Right cardiac atrium (tissue), 5 donors: ENCODE measurements around the gene CACTIN. TPM values are rescaled to one million over a fixed set of nuclear protein-coding genes. Genes with fewer than 3 reads are reported as not detected.

Experiments
- ATAC-seq, 2 donors: fragments of 200-7000 bp; cut with Tn5 transposase; one replicate each; pipeline versions ENCODE4 v1.8.0 to v1.9.1; 2020; ENCODE audit warnings: moderate library complexity in 2 of 2, mild to moderate bottlenecking in 1 of 2
- DNase-seq, 3 donors: peaks; one replicate each; pipeline ENCODE4 v3.0.0-alpha.2; 2020
- H3K27ac ChIP-seq: one replicate; pipeline ENCODE4 v1.5.1; 2013; ENCODE audit warnings: mild to moderate bottlenecking, low read length, control low read depth, moderate library complexity
- H3K27me3 ChIP-seq: one replicate; pipeline ENCODE4 v1.6.1; 2013; ENCODE audit not compliant: control insufficient read depth, insufficient read depth
- H3K4me1 ChIP-seq: one replicate; pipeline ENCODE4 v1.6.1; 2013; ENCODE audit warnings: low read length; ENCODE audit not compliant: control insufficient read depth, insufficient read depth
- H3K4me3 ChIP-seq: one replicate; pipeline ENCODE4 v1.5.1; 2013; ENCODE audit warnings: low read length, control low read depth
- H3K9me3 ChIP-seq: one replicate; pipeline ENCODE4 v1.6.1; 2013; ENCODE audit warnings: low read length; ENCODE audit not compliant: control insufficient read depth
- WGBS: extraction: QIAGEN DNeasy Blood & Tissue Kit; methylation state at CpG from one replicate; pipeline ENCODE4 v1.1.7; 2013; 5-methylcytosine and 5-hydroxymethylcytosine counted together
- intact Hi-C, 4 donors: fragments of 100-400 bp; cut with DNase I; formaldehyde crosslinking; loops; one replicate each; pipeline versions ENCODE4 v1.11.0 to v1.14.0; 2022 to 2023
- polyA plus RNA-seq: library from polyadenylated mRNA; stranded (reverse); fragments of 200-250 nt; gene quantifications from one replicate; pipeline ENCODE4 v1.2.3, GENCODE V29; 2013
- total RNA-seq, 4 donors: library from RNA; stranded (reverse); fragmentation: NEBNext Ultra II Directional; extraction: Animal tissue kit (Norgen Biotek cat#: 25700); gene quantifications; one replicate each; pipeline ENCODE4 v1.2.1, GENCODE V29; 2021
- donor health status: healthy with polysubstance abuse.
- donor health status: DM: no; HTN: yes; CAD: no.
- donor health status: DM: no; HTN: no; CAD: no.
- donor health status: DM: no; HTN: yes; CAD: no; lungs with severe emphysema.
- donor health status: DM: yes; HTN: yes; CAD: no.

Gene CACTIN
- total and polyA plus RNA-seq, 5 donors = 13.5 to 17.8 (median 14.4) TPM

GRCh38 chr19:3644351-3645066 lies 17.9 kb upstream of the CACTIN start:
- peak in 2 of 3 donors; percentile 64 to 81 for DNase-seq
- Histone ChIP-seq H3K4me3 (no peak overlapping the region), H3K27ac (no peak overlapping the region), H3K9me3 (no peaks in the 10 kb centered on the region), H3K4me1 (no peaks in the 10 kb centered on the region), H3K27me3 (no peaks in the 10 kb centered on the region)
- WGBS = 70% methylated on average over 19 of the region's 19 CpGs
- intact Hi-C loops = no loop called here
- ATAC-seq = peak; percentile 52 to 56

- DNase-seq (no peak), ATAC-seq (peak in 1 of 2 donors; percentile 2)
- H3K9me3 ChIP-seq = no peaks in the 10 kb centered on the region
- intact Hi-C loops = no loop called here
- H3K27ac ChIP-seq = no peak overlapping the region
- WGBS = 89% methylated on average over 28 of the region's 28 CpGs
- no peaks in the 10 kb centered on the region for H3K27me3 ChIP-seq
- no peak overlapping the region for H3K4me3 ChIP-seq
- H3K4me1 ChIP-seq = no peaks in the 10 kb centered on the region
These were observed 17.2 kb upstream of the CACTIN start for GRCh38 chr19:3643674-3644313.

- no peak overlapping the region for H3K4me3 ChIP-seq
- no peak overlapping the region for H3K27ac ChIP-seq
- no peaks in the 10 kb centered on the region for H3K9me3 ChIP-seq
- no peaks in the 10 kb centered on the region for H3K4me1 ChIP-seq
- 83% methylated on average over 36 of the region's 36 CpGs for WGBS
- ATAC-seq = peak in 1 of 2 donors; percentile 30
- no peaks in the 10 kb centered on the region for H3K27me3 ChIP-seq
- DNase-seq = no peak
- intact Hi-C loops = no loop called here
These were observed 16.5 kb upstream of the CACTIN start for GRCh38 chr19:3642987-3643673.

GRCh38 chr19:3642296-3642695 lies 15.7 kb upstream of the CACTIN start:
- WGBS = 91% methylated on average over 17 of the region's 17 CpGs
- ATAC-seq (no peak), DNase-seq (no peak)
- Histone ChIP-seq H3K4me3 (no peak overlapping the region), H3K4me1 (no peaks in the 10 kb centered on the region), H3K27me3 (no peaks in the 10 kb centered on the region), H3K27ac (no peak overlapping the region), H3K9me3 (no peaks in the 10 kb centered on the region)
- intact Hi-C loops = no loop called here

- 95% methylated on average over 28 of the region's 28 CpGs for WGBS
- peak in 1 of 3 donors; percentile 55 for DNase-seq
- no peak for ATAC-seq
- Histone ChIP-seq H3K4me1 (no peaks in the 10 kb centered on the region), H3K27me3 (no peaks in the 10 kb centered on the region), H3K9me3 (no peaks in the 10 kb centered on the region), H3K27ac (no peak overlapping the region), H3K4me3 (no peak overlapping the region)
- intact Hi-C loops = no loop called here
These were observed 15.1 kb upstream of the CACTIN start for GRCh38 chr19:3641515-3642269.

- 96% methylated on average over 13 of the region's 13 CpGs for WGBS
- no peaks in the 10 kb centered on the region for H3K27me3 ChIP-seq
- intact Hi-C loops = no loop called here
- H3K9me3 ChIP-seq = no peaks in the 10 kb centered on the region
- H3K4me1 ChIP-seq = no peaks in the 10 kb centered on the region
- no peak overlapping the region for H3K4me3 ChIP-seq
- DNase-seq (no peak), ATAC-seq (no peak)
- no peak overlapping the region for H3K27ac ChIP-seq
These were observed 12.9 kb upstream of the CACTIN start for GRCh38 chr19:3639479-3639878.

GRCh38 chr19:3638208-3639193 lies 11.9 kb upstream of the CACTIN start:
- H3K27ac ChIP-seq = no peak overlapping the region
- no peak overlapping the region for H3K4me3 ChIP-seq
- DNase-seq (no peak), ATAC-seq (no peak)
- no peaks in the 10 kb centered on the region for H3K27me3 ChIP-seq
- no peaks in the 10 kb centered on the region for H3K9me3 ChIP-seq
- intact Hi-C loops = no loop called here
- no peaks in the 10 kb centered on the region for H3K4me1 ChIP-seq
- 91% methylated on average over 55 of the region's 55 CpGs for WGBS

GRCh38 chr19:3637621-3638020 lies 11.0 kb upstream of the CACTIN start:
- intact Hi-C loops = no loop called here
- 92% methylated on average over 23 of the region's 23 CpGs for WGBS
- ATAC-seq = no peak
- Histone ChIP-seq H3K4me1 (no peaks in the 10 kb centered on the region), H3K27me3 (no peaks in the 10 kb centered on the region), H3K27ac (no peak overlapping the region), H3K9me3 (no peaks in the 10 kb centered on the region), H3K4me3 (no peak overlapping the region)
- DNase-seq = peak in 1 of 3 donors; percentile 50

- Histone ChIP-seq H3K4me1 (no peaks in the 10 kb centered on the region), H3K27me3 (no peaks in the 10 kb centered on the region), H3K27ac (no peak overlapping the region), H3K9me3 (no peaks in the 10 kb centered on the region), H3K4me3 (no peak overlapping the region)
- DNase-seq (peak in 1 of 3 donors; percentile 62), ATAC-seq (no peak)
- intact Hi-C loops = no loop called here
- WGBS = 94% methylated on average over 20 of the region's 20 CpGs
These were observed 10.4 kb upstream of the CACTIN start for GRCh38 chr19:3636962-3637361.

GRCh38 chr19:3636506-3636905 lies 9.9 kb upstream of the CACTIN start:
- H3K4me3 ChIP-seq = no peak overlapping the region
- no peak overlapping the region for H3K27ac ChIP-seq
- DNase-seq = peak in 1 of 3 donors; percentile 46
- no peak for ATAC-seq
- 89% methylated on average over 20 of the region's 20 CpGs for WGBS
- H3K4me1 ChIP-seq = no peaks in the 10 kb centered on the region
- intact Hi-C loops = no loop called here
- no peaks in the 10 kb centered on the region for H3K27me3 ChIP-seq
- no peaks in the 10 kb centered on the region for H3K9me3 ChIP-seq
